GM19468 (cell line): ENCODE results near the gene RNF32.
"Not testable (repeated sequence)": the region's sequence is repeated elsewhere in the genome, so short reads cannot be mapped to it uniquely, and the experiment has no call there.

ENCODE experiments used
- ATAC-seq: cut with Tn5 transposase; IDR thresholded peaks from one replicate; pipeline ENCODE4 v1.9.1; 2021; ENCODE audit warnings: mild to moderate bottlenecking, moderate library complexity, moderate number of reproducible peaks; ENCODE audit not compliant: unreplicated experiment; ENCODE audit errors: extremely low read depth

Gene RNF32

GRCh38 chr7:156612930-156613329, 27.6 kb upstream of the RNF32 start:
- no peak for ATAC-seq

- no peak for ATAC-seq
Observed at GRCh38 chr7:156614434-156615264, 25.9 kb upstream of the RNF32 start.

GRCh38 chr7:156616269-156617202, 24.0 kb upstream of the RNF32 start:
- no peak for ATAC-seq

- ATAC-seq: no peak
Observed at GRCh38 chr7:156617215-156617614, 23.4 kb upstream of the RNF32 start.

GRCh38 chr7:156618078-156618779, 22.3 kb upstream of the RNF32 start:
- ATAC-seq: no peak

- ATAC-seq: no peak
Observed at GRCh38 chr7:156618780-156619367, 21.7 kb upstream of the RNF32 start.

GRCh38 chr7:156619488-156620290, 20.9 kb upstream of the RNF32 start:
- not testable (repeated sequence) for ATAC-seq

GRCh38 chr7:156620291-156620675, 20.3 kb upstream of the RNF32 start:
- no peak for ATAC-seq

- ATAC-seq: no peak
Observed at GRCh38 chr7:156621652-156622051, 18.9 kb upstream of the RNF32 start.

GRCh38 chr7:156625580-156625979, 15.0 kb upstream of the RNF32 start:
- ATAC-seq: no peak

GRCh38 chr7:156626220-156626895, 14.2 kb upstream of the RNF32 start:
- no peak for ATAC-seq

- no peak for ATAC-seq
Observed at GRCh38 chr7:156628562-156628961, 12.0 kb upstream of the RNF32 start.

GRCh38 chr7:156629873-156630272, 10.7 kb upstream of the RNF32 start:
- no peak for ATAC-seq

GRCh38 chr7:156634117-156634516, 6.5 kb upstream of the RNF32 start:
- ATAC-seq: no peak

GRCh38 chr7:156635529-156636385, 4.8 kb upstream of the RNF32 start:
- ATAC-seq: no peak

GRCh38 chr7:156637093-156637492, 3.5 kb upstream of the RNF32 start:
- ATAC-seq: not testable (repeated sequence)

- ATAC-seq: no peak
Observed at GRCh38 chr7:156638443-156639077, 2.0 kb upstream of the RNF32 start.
